Smooth muscle cell of the brain vasculature (primary cell): ENCODE measurements around the gene HLA-A.

Experiments used
- DNase-seq: peaks from one replicate; pipeline ENCODE4 v3.0.0-alpha.2; 2012; ENCODE audit warnings: low read depth, low spot score

The HLA-A gene

DNA sequence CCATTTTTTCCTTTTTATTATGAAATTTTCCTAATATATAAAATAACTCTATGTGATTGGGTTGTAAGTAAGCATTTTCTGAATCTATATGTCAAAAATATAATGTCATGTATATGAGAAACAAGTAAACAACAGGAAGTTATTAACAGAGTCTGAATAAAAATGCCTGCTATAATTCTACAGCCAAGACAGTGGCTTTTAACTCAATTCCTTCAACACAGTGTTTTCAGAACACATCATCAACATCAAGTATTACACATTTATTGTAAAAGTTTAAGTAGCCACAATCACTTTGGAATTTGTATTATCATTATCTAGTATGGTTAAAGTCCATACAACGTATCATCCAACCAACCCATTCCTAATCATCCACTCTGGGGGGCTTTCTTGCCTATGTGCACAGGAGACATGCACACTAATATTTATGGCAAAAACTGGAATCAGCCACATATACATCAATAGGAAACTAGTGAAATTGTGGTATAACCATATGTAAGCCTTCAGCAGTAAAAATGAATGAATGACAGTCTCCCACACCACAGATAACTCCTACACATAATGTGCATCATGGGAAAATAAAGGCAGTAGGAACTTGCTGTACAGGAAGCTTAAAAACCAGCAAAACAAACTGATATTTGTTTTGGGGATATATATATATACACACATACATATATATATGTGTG lies 6.9 kb upstream of the HLA-A start:
- DNase-seq = no peak

- DNase-seq = no peak
These were observed 3.4 kb upstream of the HLA-A start for GRCh38 chr6:29938746-29939508.

- DNase-seq = no peak
These were observed 1.3 kb upstream of the HLA-A start for GRCh38 chr6:29941016-29941415.

DNA sequence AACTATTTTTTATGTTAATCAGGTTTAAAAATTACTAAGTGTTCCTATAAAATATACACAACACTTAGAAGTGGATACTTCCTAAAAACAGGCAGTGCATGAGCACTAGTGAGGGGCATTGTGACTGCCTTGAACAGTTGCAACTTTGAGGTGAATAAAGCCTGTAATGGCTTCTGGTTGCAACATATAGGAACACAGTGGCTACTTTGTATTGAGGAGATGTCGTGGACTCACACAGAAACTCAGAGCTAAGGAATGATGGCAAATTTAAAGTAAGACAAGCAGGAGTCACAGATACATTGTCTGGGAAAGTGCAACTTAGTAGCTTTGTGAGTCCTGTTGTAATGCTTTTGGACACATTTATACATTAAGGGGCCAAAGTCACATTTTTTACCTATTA lies 861 bp upstream of the HLA-A start:
- no peak for DNase-seq

- no peak for DNase-seq
These were observed 437 bp upstream of the HLA-A start for GRCh38 chr6:29941916-29942274.

GRCh38 chr6:29943053-29943966 lies 978 bp downstream of the HLA-A start:
- DNase-seq = no peak

DNA sequence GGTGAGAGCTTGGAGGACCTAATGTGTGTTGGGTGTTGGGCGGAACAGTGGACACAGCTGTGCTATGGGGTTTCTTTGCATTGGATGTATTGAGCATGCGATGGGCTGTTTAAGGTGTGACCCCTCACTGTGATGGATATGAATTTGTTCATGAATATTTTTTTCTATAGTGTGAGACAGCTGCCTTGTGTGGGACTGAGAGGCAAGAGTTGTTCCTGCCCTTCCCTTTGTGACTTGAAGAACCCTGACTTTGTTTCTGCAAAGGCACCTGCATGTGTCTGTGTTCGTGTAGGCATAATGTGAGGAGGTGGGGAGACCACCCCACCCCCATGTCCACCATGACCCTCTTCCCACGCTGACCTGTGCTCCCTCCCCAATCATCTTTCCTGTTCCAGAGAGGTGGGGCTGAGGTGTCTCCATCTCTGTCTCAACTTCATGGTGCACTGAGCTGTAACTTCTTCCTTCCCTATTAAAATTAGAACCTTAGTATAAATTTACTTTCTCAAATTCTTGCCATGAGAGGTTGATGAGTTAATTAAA lies 3.0 kb downstream of the HLA-A start:
- DNase-seq = no peak

GRCh38 chr6:29946223-29947076 lies 4.1 kb downstream of the HLA-A start:
- no peak for DNase-seq

DNA sequence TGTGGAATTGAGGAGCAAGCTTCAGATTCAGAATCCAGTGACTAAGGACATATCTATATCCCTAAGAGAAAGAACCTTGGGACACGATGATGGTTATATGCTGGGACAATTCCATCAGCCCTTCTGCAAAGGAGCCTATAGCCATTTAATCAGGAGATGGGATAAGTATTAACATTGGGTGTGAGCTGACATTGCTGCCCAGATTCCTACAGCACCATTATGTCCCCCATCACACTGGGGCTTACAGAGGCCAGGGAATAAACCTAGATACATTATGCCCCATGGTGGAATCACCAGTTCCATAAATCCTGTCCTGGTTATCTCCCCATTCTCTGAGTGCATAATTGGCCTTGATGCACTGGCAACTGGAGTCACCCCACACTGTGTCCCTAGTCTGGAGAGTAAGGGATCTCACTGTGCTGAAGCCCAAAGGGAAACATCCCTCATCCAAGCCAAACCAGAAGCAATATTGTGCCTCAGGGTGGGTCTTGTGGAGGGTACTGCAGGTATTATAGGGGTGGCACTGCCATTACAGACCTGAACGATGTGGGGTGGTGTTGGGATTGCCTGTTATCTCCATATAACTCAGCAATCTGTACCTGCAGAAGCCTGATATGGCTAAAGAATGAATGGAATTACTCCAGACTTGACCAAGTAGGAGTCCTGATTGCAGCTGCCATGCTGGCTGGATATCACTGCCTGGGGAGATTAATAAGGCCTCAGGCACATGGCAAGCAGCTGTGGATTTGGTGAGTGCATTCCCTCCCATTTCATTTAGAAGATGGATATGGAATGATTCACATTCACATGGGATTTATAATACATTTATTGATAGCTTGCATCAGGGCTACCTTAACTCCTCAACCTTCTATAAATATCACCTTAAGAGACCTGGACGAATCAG lies 5.0 kb downstream of the HLA-A start:
- no peak for DNase-seq

- DNase-seq = no peak
These were observed 5.9 kb downstream of the HLA-A start for GRCh38 chr6:29948277-29948676.

DNA sequence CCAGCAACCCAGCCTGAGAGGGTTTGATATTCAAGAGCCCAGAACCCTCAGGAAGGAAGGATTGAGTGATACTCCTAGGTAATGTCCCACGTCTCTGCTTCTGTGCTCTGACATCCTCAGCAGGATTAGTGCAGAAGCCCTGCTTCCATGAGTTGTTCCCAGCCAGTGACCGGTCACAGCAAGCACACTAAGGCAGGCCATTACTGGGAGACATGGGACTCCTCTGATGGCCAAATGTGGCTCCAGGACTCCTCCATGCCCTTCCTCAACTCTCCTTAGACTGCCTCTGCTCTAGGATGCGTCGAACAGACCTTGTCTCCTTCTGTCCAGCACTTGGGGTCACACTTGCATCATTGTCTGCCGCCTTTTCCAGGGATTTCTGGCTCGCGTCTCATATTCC lies 7.6 kb downstream of the HLA-A start:
- no peak for DNase-seq

- DNase-seq = no peak
These were observed 9.6 kb downstream of the HLA-A start for GRCh38 chr6:29951882-29952281.

DNA sequence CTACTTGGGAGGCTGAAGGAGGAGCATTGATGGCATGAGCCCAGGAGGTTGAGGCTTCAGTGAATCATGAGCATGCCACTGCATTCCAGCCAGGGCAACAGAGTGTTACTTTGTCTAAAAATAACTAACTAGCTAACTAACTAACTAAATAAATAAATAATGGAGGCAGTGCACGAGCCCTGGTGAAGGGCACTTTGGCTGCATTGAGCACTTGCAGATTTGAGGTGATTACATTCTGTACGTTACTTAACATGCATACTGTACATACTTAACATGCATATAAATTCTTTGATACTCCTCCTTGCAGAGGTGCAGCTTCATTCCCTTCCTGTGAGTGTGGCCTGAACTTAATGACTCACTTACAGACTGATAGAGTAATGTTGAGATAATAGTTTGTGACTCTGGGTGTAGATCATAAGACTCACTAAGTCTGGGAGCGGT lies 10.7 kb downstream of the HLA-A start:
- no peak for DNase-seq

- no peak for DNase-seq
These were observed 11.4 kb downstream of the HLA-A start for GRCh38 chr6:29953686-29954085.

DNA sequence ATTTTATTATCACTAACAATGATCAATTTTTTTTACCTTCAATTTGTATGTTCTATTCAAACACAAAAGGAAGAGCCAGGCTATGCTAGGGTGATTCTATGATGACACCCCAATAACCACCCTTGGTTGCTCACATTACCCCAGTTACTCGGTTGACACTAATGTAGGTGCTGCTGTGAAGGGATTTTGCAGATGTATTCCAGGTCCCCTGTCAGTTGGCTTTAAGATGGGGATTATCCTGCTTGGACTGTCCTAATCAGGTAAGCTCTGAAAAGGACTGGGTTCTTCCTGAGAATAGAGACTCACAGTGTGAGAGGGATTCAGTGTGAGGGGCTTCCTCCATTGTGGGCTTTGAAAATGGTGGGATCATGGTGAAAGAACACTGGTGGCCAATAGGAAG lies 11.9 kb downstream of the HLA-A start:
- no peak for DNase-seq

DNA sequence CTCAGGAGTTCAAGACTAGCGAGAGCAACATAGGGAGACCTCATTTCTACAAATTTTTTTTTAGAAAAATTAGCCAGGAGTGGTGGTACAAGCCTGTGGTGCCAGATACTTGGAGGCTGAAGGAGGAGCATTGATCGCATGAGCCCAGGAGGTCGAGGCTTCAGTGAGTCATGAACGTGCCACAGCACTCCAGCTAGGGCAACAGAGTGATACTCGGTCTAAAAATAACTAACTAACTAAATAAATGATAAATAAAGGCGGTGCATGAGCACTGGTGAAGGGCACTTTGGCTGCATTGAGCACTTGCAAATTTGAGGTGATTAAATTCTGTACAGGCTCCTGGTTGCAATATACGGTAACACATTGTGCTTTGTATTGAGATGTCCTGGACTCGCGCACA lies 13.5 kb downstream of the HLA-A start:
- no peak for DNase-seq

- DNase-seq = no peak
These were observed 14.2 kb downstream of the HLA-A start for GRCh38 chr6:29956518-29956917.

- DNase-seq = no peak
These were observed 15.7 kb downstream of the HLA-A start for GRCh38 chr6:29958046-29958445.

DNA sequence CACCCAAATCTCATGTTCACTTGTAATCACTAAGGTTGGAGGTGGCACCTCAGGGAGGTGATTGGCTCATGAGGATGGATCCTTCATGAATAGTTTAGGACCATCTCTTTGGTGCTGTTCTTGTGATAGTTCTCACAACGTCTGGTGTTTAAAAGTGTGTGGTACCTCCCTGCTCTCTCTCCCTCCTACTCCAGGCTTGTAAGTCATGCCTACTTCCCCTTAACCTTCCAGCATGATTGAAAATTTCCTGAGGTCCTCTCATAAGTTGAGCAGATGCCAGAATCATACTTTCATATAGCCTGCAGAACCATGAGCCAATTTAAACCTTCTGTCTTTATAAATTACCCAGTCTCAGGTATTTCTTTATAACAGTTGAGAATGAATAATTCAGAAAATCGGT lies 16.6 kb downstream of the HLA-A start:
- no peak for DNase-seq

DNA sequence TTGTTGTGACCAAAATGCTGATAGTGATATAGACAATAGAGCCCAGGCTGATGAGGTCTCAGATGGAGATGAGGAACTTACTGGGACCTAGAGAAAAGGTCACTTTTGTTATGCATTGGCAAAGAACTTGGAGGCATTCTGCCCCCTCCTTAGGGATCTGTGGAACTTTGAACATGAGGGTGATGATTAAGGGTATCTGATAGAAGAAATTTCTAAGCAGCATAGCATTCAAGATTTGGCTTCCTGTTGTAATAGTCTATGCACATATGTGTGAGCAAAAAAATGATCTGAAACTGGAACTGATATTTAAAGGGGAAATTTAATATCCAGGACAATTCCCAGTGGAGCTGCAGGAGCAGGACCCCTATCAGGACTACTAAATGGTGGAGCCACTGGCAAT lies 17.1 kb downstream of the HLA-A start:
- DNase-seq = no peak
